Measurements from ENCODE around the gene NSD2. TPM values are rescaled to one million over a fixed set of nuclear protein-coding genes. Genes with fewer than 3 reads are reported as not detected.

The NSD2 gene
- total and polyA plus RNA-seq, 2 donors (not counting 1 experiment from before 2014, with no cell fraction given) = 26.6 to 68.4 TPM

DNA sequence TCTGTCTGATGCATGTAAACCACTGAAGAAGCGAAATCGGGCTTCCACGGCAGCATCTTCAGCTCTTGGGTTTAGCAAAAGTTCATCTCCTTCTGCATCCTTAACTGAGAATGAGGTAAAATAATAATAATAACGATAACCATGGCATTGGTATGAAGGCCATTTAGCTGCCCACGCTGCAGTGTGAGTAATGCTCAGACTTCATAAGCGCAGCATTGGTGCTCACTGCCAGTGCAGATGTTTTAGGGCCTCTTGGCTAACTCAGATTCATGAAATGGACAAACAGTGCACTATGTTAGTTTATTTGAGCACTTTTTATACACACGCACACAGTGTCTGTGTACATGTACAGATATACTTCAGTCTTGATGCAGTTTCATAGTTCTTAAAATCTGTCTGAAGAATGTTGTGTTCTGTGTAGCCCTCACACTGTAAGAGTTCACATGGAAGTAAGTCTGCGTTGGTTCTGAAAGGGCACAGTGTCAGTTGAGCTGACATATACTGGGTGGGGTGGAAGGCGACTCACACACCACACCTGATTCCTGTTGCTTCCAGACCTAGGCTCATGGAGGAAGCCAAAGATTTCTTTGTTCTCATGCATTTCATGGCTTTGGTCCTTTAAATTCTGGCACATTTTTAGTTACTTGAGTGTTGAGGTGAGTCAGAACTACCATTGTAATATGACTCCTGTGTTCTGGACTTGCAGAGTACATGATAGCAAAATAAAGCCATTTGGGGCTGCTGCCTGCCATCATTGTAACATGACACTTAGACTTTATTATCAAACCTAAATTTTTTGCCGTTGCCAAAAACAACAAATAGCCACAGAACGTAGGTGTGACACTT lies 68.7 kb downstream of the NSD2 start:
- peaks cover 22% of the 10 kb centered on the region for H3K79me2 ChIP-seq (ENCODE audit: control insufficient read depth, insufficient read depth, low read length)
- no peak overlapping the region for H3K4me3 ChIP-seq (replicated peaks in 1 of 4; ENCODE audit: control extremely low read depth in 1 of 4, insufficient read depth in 1 of 4, low read depth in 3 of 4, low read length in 4 of 4)
- H2AFZ ChIP-seq (ENCODE audit: low read length) = peak overlapping the region; percentile 52
- peak overlapping the region; percentile 67 for H3K27ac ChIP-seq (ENCODE audit: insufficient read depth, low read length)
- peaks cover 22% of the 10 kb centered on the region for H3K36me3 ChIP-seq (ENCODE audit: control insufficient read depth, insufficient read depth, low read length)
- peaks cover 12% of the 10 kb centered on the region for H3K4me1 ChIP-seq (ENCODE audit: control insufficient read depth, extremely low read depth, insufficient read depth, low read length)
- no peak for TF ChIP-seq EZH2 (IDR thresholded peaks at IDR 0.05; ENCODE audit: low read length, missing control alignments)
- TF ChIP-seq, protein P1, sequence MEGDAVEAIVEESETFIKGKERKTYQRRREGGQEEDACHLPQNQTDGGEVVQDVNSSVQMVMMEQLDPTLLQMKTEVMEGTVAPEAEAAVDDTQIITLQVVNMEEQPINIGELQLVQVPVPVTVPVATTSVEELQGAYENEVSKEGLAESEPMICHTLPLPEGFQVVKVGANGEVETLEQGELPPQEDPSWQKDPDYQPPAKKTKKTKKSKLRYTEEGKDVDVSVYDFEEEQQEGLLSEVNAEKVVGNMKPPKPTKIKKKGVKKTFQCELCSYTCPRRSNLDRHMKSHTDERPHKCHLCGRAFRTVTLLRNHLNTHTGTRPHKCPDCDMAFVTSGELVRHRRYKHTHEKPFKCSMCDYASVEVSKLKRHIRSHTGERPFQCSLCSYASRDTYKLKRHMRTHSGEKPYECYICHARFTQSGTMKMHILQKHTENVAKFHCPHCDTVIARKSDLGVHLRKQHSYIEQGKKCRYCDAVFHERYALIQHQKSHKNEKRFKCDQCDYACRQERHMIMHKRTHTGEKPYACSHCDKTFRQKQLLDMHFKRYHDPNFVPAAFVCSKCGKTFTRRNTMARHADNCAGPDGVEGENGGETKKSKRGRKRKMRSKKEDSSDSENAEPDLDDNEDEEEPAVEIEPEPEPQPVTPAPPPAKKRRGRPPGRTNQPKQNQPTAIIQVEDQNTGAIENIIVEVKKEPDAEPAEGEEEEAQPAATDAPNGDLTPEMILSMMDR (conservative IDR thresholded peaks at IDR 0.05 in 1 of 2, IDR thresholded peaks at IDR 0.05 in 1 of 2; ENCODE audit: low read depth in 1 of 2, low read length in 2 of 2) = no peak
- DNase-seq (ENCODE audit: low read depth in 2 of 2) = peak; percentile 93 to 98
- H3K27me3 ChIP-seq (ENCODE audit: control insufficient read depth, insufficient read depth, low read length) = no peaks in the 10 kb centered on the region
- H3K9me3 ChIP-seq (ENCODE audit: control insufficient read depth, insufficient read depth, low read depth, low read length) = no peaks in the 10 kb centered on the region
- peak overlapping the region; percentile 42 for H3K4me2 ChIP-seq (ENCODE audit: extremely low read depth, insufficient read depth, low read length)
- no peaks in the 10 kb centered on the region for H4K20me1 ChIP-seq (ENCODE audit: control insufficient read depth, extremely low read depth, insufficient read depth, low read length)
- no peak overlapping the region for H3K9ac ChIP-seq (ENCODE audit: insufficient read depth, low read length)

DNA sequence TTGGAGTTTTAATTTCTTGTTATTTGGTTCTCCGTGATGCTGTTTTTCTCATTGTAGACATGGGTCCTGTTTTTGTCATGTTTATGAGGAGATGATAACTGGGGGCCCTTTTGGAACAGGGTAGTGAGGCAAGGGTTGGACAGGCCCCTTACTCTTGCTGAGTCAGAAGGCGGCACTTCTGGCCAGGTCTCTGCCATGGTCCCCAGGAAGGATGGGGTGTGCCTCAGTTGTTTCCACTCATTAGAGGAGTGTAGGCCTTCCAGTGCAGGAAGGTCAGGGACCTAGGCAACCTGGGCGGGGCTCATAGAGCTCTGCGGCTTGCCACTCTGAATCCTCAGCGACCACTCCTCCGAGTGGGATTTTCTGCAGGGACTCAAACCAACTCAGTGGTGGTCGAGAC lies 69.4 kb downstream of the NSD2 start:
- no peak for DNase-seq (ENCODE audit: low read depth in 2 of 2)
- Histone ChIP-seq H3K27ac (ENCODE audit: insufficient read depth, low read length) (peak overlapping the region; percentile 40), H2AFZ (ENCODE audit: low read length) (no peak overlapping the region), H3K4me1 (ENCODE audit: control insufficient read depth, extremely low read depth, insufficient read depth, low read length) (peaks cover 12% of the 10 kb centered on the region), H3K9ac (ENCODE audit: insufficient read depth, low read length) (no peak overlapping the region), H3K79me2 (ENCODE audit: control insufficient read depth, insufficient read depth, low read length) (peaks cover 20% of the 10 kb centered on the region), H3K9me3 (ENCODE audit: control insufficient read depth, insufficient read depth, low read depth, low read length) (no peaks in the 10 kb centered on the region), H4K20me1 (ENCODE audit: control insufficient read depth, extremely low read depth, insufficient read depth, low read length) (no peaks in the 10 kb centered on the region), H3K36me3 (ENCODE audit: control insufficient read depth, insufficient read depth, low read length) (peaks cover 20% of the 10 kb centered on the region), H3K4me2 (ENCODE audit: extremely low read depth, insufficient read depth, low read length) (peak overlapping the region; percentile 21), H3K4me3 (replicated peaks in 1 of 4; ENCODE audit: control extremely low read depth in 1 of 4, insufficient read depth in 1 of 4, low read depth in 3 of 4, low read length in 4 of 4) (no peak overlapping the region), H3K27me3 (ENCODE audit: control insufficient read depth, insufficient read depth, low read length) (no peaks in the 10 kb centered on the region)
- no peak for TF ChIP-seq EZH2 (IDR thresholded peaks at IDR 0.05; ENCODE audit: low read length, missing control alignments)
- TF ChIP-seq, protein P1 (conservative IDR thresholded peaks at IDR 0.05 in 1 of 2, IDR thresholded peaks at IDR 0.05 in 1 of 2; ENCODE audit: low read depth in 1 of 2, low read length in 2 of 2) = no peak

DNA sequence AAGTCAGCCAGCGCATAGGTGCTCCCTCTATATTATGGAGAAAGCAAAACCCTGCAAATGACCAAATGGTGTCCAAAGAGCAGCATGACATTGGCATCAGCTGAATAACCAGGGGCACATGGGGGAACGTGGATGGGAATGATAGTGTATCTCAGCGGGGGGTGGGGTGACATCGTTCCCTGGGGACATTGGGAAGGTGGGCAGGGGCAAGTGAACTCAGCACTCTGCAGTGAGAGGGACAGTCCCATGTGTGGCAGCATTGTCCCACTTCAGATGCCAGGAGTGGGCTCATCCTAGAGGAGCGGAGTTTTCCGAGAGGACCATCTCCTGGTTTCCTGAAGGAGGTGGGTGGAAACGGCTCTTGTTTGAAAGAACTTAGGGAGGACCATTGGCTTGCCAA lies 72.7 kb downstream of the NSD2 start:
- H3K4me3 ChIP-seq (replicated peaks in 1 of 4; ENCODE audit: control extremely low read depth in 1 of 4, insufficient read depth in 1 of 4, low read depth in 3 of 4, low read length in 4 of 4) = no peak overlapping the region
- peaks cover 18% of the 10 kb centered on the region for H3K79me2 ChIP-seq (ENCODE audit: control insufficient read depth, insufficient read depth, low read length)
- no peak overlapping the region for H3K27ac ChIP-seq (ENCODE audit: insufficient read depth, low read length)
- TF ChIP-seq, protein P1 (conservative IDR thresholded peaks at IDR 0.05 in 1 of 2, IDR thresholded peaks at IDR 0.05 in 1 of 2; ENCODE audit: low read depth in 1 of 2, low read length in 2 of 2) = no peak
- no peak overlapping the region for H3K9ac ChIP-seq (ENCODE audit: insufficient read depth, low read length)
- no peak overlapping the region for H3K4me2 ChIP-seq (ENCODE audit: extremely low read depth, insufficient read depth, low read length)
- DNase-seq (ENCODE audit: low read depth in 2 of 2) = no peak
- H3K27me3 ChIP-seq (ENCODE audit: control insufficient read depth, insufficient read depth, low read length) = no peaks in the 10 kb centered on the region
- peaks cover 12% of the 10 kb centered on the region for H3K4me1 ChIP-seq (ENCODE audit: control insufficient read depth, extremely low read depth, insufficient read depth, low read length)
- no peak overlapping the region for H2AFZ ChIP-seq (ENCODE audit: low read length)
- no peaks in the 10 kb centered on the region for H3K9me3 ChIP-seq (ENCODE audit: control insufficient read depth, insufficient read depth, low read depth, low read length)
- peaks cover 19% of the 10 kb centered on the region for H3K36me3 ChIP-seq (ENCODE audit: control insufficient read depth, insufficient read depth, low read length)
- H4K20me1 ChIP-seq (ENCODE audit: control insufficient read depth, extremely low read depth, insufficient read depth, low read length) = no peaks in the 10 kb centered on the region

Measured in fibroblast of lung (primary cell).